Progenitor cell of endocrine pancreas (in vitro differentiated cells): Measurements from ENCODE around the gene SPATA31E1. TPM values are rescaled to one million over a fixed set of nuclear protein-coding genes. Genes with fewer than 3 reads are reported as not detected.
"Not testable (repeated sequence)": the region's sequence is repeated elsewhere in the genome, so short reads cannot be mapped to it uniquely, and the experiment has no call there.

ENCODE experiments used
- DNase-seq: peaks from one replicate; pipeline ENCODE4 v3.0.0; 2021; ENCODE audit warnings: low spot score; ENCODE audit not compliant: unreplicated experiment
- H3K27ac Mint-ChIP-seq: 2 replicates; pipeline ENCODE4 v1.8.0; 2021; ENCODE audit warnings: mild to moderate bottlenecking, moderate library complexity, mixed read lengths
- H3K27me3 Mint-ChIP-seq: 2 replicates; pipeline ENCODE4 v1.8.0; 2021; ENCODE audit warnings: mixed read lengths
- H3K36me3 Mint-ChIP-seq: 2 replicates; pipeline ENCODE4 v1.8.0; 2022; ENCODE audit warnings: mixed read lengths; ENCODE audit not compliant: insufficient read depth
- H3K4me1 Mint-ChIP-seq: 2 replicates; pipeline ENCODE4 v1.8.0; 2021; ENCODE audit warnings: low read depth, mixed read lengths
- H3K4me3 Mint-ChIP-seq: 2 replicates; pipeline ENCODE4 v1.8.0; 2021; ENCODE audit warnings: low read depth, mild to moderate bottlenecking, moderate library complexity, mixed read lengths
- H3K9me3 Mint-ChIP-seq: 2 replicates; pipeline ENCODE4 v1.8.0; 2021; ENCODE audit warnings: low read depth, mixed read lengths
- total RNA-seq: library from RNA; stranded (reverse); gene quantifications from 2 replicates; pipeline ENCODE4 v1.2.1, GENCODE V29; 2021
- TF ChIP-seq, protein P1 (sequence below): fragments of 200-600 bp; sonication (generic); IDR thresholded peaks from one replicate; pipeline ENCODE4 v1.5.0; 2021; ENCODE audit warnings: antibody characterized with exemption, mild to moderate bottlenecking; ENCODE audit not compliant: unreplicated experiment

Gene SPATA31E1
- total RNA-seq, 1 donor from 2014 or later: not detected

DNA sequence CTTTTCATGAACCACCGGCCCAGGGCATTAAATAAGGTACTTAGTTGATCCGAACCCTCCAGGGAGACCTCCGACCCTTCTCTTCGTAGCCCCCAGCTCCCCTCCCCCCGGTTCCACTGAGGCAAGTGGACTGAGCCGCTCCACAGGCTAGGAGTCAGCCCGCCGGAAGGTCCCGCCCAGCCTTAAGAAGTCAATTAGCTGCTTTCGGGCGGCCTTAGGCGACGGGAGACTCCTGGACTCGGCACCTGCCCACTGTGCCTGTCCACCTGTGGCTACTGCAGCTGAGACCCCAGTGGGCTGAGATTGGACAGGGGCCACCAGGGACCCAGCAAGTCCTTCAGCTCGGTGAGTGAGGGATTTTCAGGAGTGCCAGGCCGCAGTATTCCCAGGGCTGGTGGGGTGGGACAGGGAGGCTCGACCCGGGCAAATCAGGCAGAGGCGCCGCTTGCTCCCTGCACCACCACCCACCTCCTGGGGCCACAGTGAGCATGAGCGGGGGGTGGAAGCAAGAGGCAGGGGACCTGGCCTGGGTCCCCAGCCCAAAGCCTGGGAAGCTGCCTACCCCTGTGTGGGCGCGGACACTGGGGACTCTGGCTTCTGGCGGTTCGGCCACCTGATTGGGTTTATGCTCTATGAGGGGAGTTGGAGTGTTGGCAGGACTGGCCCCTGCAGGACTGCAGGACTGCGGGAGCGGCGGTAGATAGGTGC, 39.6 kb upstream of the SPATA31E1 start:
- no peak overlapping the region for H3K27ac Mint-ChIP-seq
- no peaks in the 10 kb centered on the region for H3K36me3 Mint-ChIP-seq
- TF ChIP-seq, protein P1, sequence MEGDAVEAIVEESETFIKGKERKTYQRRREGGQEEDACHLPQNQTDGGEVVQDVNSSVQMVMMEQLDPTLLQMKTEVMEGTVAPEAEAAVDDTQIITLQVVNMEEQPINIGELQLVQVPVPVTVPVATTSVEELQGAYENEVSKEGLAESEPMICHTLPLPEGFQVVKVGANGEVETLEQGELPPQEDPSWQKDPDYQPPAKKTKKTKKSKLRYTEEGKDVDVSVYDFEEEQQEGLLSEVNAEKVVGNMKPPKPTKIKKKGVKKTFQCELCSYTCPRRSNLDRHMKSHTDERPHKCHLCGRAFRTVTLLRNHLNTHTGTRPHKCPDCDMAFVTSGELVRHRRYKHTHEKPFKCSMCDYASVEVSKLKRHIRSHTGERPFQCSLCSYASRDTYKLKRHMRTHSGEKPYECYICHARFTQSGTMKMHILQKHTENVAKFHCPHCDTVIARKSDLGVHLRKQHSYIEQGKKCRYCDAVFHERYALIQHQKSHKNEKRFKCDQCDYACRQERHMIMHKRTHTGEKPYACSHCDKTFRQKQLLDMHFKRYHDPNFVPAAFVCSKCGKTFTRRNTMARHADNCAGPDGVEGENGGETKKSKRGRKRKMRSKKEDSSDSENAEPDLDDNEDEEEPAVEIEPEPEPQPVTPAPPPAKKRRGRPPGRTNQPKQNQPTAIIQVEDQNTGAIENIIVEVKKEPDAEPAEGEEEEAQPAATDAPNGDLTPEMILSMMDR: no peak
- no peak for DNase-seq
- peaks cover 7% of the 10 kb centered on the region for H3K4me1 Mint-ChIP-seq
- no peak overlapping the region for H3K4me3 Mint-ChIP-seq
- H3K9me3 Mint-ChIP-seq: peaks cover 3% of the 10 kb centered on the region
- H3K27me3 Mint-ChIP-seq: no peaks in the 10 kb centered on the region

DNA sequence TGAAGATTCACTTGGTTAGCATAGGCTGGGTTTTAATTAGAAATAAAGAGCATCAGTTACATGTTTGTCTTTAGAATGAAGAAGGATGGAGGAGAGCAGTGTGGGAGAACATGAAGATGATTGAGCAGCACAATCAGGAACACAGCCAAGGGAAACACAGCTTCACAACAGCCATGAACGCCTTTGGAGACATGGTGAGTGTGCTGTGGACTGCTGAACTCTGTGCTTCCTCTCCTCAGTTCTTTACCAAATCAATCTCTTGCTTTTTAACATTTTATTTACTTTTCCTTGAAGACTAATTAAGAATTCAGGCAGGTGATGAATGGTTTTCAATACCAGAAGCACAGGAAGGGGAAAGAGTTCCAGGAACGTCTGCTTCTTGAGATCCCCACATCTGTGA, 38.2 kb upstream of the SPATA31E1 start:
- DNase-seq: no peak
- Mint-ChIP-seq H3K4me3 (no peak overlapping the region), H3K27ac (no peak overlapping the region), H3K27me3 (no peaks in the 10 kb centered on the region), H3K36me3 (no peaks in the 10 kb centered on the region), H3K4me1 (peaks cover 7% of the 10 kb centered on the region), H3K9me3 (peaks cover 3% of the 10 kb centered on the region)
- TF ChIP-seq, protein P1: no peak

DNA sequence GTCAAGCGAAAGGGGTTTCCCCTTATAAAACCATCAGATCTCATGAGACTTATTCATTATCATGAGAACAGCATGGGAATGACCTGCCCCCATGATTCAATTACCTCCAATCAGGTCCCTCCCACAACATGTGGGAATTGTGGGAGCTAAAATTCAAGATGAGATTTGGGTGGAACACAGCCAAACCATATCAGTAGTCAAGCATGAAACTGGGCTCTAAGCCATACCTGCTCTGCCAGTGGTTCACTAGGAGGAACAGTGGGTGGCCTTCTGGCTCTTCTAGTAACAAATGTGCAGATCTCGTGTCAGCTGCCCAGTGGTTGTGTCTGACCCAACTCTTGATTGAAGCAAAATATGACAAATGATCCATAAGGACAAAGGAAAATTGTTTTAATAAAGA, 34.9 kb upstream of the SPATA31E1 start:
- not testable (repeated sequence) for H3K36me3 Mint-ChIP-seq, H3K27me3 Mint-ChIP-seq, H3K27ac Mint-ChIP-seq, H3K9me3 Mint-ChIP-seq, DNase-seq, H3K4me1 Mint-ChIP-seq, H3K4me3 Mint-ChIP-seq

DNA sequence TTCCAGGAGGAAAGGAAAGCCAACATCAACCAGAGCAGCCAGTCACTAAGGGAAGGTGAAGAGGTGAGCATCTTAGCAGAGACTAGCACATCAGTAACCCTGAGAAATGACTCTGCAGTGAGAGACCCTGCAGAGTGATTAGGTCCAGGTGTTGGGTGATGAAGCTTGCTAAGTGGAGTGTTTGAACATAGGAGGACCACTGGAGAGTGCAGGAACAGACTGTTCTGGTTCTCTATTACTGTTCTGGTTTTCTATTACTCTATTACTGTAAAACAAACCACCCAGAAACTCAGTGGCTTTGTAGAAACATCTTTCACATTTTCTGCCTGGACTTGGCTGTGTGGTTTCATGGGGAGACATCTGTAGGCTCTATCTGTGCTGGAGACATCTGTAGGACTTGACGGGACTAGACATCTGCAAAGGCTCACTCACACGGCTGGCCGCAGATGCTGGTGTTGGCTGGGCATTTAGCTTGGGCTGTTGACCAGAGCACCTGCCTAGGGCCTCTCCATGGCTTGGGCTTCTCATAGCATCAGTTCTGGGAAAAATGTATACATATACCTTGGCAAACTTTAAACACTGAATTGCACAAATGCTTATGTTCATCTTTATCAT, 33.4 kb upstream of the SPATA31E1 start:
- no peaks in the 10 kb centered on the region for H3K36me3 Mint-ChIP-seq
- H3K27me3 Mint-ChIP-seq: peaks cover 6% of the 10 kb centered on the region
- no peak overlapping the region for H3K4me3 Mint-ChIP-seq
- H3K4me1 Mint-ChIP-seq: peaks cover 7% of the 10 kb centered on the region
- H3K27ac Mint-ChIP-seq: no peak overlapping the region
- DNase-seq: no peak
- no peaks in the 10 kb centered on the region for H3K9me3 Mint-ChIP-seq
- TF ChIP-seq, protein P1: no peak

DNA sequence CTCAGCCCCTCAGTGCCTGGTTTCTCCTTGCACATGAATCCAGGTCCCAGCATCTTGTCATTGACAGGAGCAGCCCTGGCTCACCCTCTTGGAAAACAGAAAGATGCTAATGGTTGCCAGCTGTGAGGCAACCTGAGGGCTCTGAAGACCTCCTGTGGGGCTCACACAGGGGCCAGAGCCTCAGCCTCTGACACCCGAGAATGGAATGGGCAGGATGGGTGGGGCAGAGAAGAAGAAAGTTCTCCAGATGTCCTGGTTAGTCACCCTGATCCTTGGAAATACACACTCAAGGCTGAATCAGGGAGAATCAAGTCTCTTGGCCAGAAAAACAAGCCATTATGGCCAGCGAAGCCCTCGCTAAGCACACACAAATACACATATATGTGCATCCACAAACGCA, 32.3 kb upstream of the SPATA31E1 start:
- Mint-ChIP-seq H3K4me3 (no peak overlapping the region), H3K27ac (no peak overlapping the region), H3K9me3 (no peaks in the 10 kb centered on the region), H3K27me3 (peaks cover 6% of the 10 kb centered on the region), H3K36me3 (no peaks in the 10 kb centered on the region), H3K4me1 (no peaks in the 10 kb centered on the region)
- TF ChIP-seq, protein P1: no peak
- DNase-seq: no peak

DNA sequence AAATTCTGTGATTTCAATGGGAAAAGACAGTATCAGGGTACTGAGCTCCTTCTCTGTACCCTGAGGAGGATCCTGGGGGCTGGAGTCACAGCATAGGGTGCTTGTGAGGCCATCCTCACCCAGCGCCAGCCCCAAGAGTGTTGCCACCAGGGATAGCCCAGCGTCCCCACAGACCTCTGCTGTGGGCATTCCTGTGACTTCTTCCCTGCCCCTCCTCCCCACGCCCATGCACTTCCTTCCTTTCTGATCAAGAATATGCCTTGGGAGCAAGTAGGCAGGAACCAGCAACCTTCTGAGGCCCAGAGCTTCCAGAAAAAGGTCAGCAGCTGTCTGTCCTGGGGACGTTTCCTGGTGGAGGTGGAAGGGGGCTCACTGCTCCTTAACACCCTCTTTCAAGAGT, 31.5 kb upstream of the SPATA31E1 start:
- H3K9me3 Mint-ChIP-seq, H3K4me3 Mint-ChIP-seq, H3K36me3 Mint-ChIP-seq, H3K27ac Mint-ChIP-seq, DNase-seq, H3K4me1 Mint-ChIP-seq, H3K27me3 Mint-ChIP-seq: not testable (repeated sequence)
